ENCODE results near the gene RPA3. TPM values are rescaled to one million over a fixed set of nuclear protein-coding genes. Genes with fewer than 3 reads are reported as not detected.

The RPA3 gene
- total RNA-seq, result 21.0 and 21.7 TPM in 2 replicates

DNA sequence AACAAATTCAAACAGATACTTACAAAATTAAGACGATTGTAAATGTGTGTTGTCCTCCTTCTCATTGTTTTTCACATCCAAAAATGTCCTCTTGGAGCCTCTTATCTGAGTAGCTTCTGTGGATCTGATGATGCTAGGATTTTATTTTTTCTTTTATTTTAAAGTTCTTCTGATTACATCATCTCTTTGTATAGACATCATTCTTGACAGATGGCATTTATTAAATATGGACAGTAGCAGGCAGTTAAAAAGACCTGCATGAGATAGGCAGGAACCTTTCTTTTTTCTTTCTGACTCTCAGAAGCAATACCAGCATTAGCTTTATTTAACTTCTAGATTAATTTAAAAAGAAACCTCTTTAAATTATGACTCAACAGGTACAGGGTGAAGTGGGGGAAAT, at the start of gene RPA3:
Gene RPA3 (minus strand): TSS at position 116 of the 400 bp plus-strand sequence. CDS start 78,189 bp downstream, outside the sequence.

GRCh38 chr7:7640221-7641128, 77.9 kb downstream of the RPA3 start, which contains the start of gene UMAD1:
TSS of gene UMAD1 (plus strand) at chr7:7640752. CDS start at chr7:7673372, 32,620 bp downstream.

Other genes with a start within 250 kb of the RPA3 start
- gene COL28A1, start 182.7 kb downstream of the RPA3 start, total RNA-seq, result 0.24 TPM in 1 of 2 replicates, not detected in the other
- gene MIOS, start 151.7 kb downstream of the RPA3 start, total RNA-seq, result 45.0 and 53.7 TPM in 2 replicates
- gene UMAD1, start 77.9 kb downstream of the RPA3 start, total RNA-seq, result 8.7 and 10.4 TPM in 2 replicates